GM20000 (cell line): ENCODE measurements around the gene FSTL4.

Experiments used
- DNase-seq: peaks from one replicate; pipeline ENCODE4 v3.0.0; 2012; ENCODE audit warnings: low spot score
- CTCF ChIP-seq: IDR thresholded peaks from 2 replicates; pipeline ENCODE4 v1.5.1; 2012; ENCODE audit warnings: mild to moderate bottlenecking, control low read depth; ENCODE audit errors: extremely low read depth, missing control alignments

Gene FSTL4

GRCh38 chr5:133323494-133324457, 288.6 kb downstream of the FSTL4 start:
- no peak for TF ChIP-seq CTCF
- no peak for DNase-seq

GRCh38 chr5:133322743-133323142, 289.6 kb downstream of the FSTL4 start:
- DNase-seq = no peak
- TF ChIP-seq CTCF = no peak

- peak; percentile 50 for DNase-seq
- no peak for TF ChIP-seq CTCF
Observed at GRCh38 chr5:133321833-133322420, 290.4 kb downstream of the FSTL4 start.

GRCh38 chr5:133321286-133321832, 291.0 kb downstream of the FSTL4 start:
- TF ChIP-seq CTCF = no peak

GRCh38 chr5:133319905-133320520, 292.3 kb downstream of the FSTL4 start:
- TF ChIP-seq CTCF = no peak
- DNase-seq = no peak

More at GRCh38 chr5:133321286-133321832, 291.0 kb downstream of the FSTL4 start:
- no peak for DNase-seq

- no peak for DNase-seq
- no peak for TF ChIP-seq CTCF
Observed at GRCh38 chr5:133319244-133319643, 293.1 kb downstream of the FSTL4 start.
